Hepatocyte (in vitro differentiated cells): ENCODE results near the gene CERK. TPM values are rescaled to one million over a fixed set of nuclear protein-coding genes. Genes with fewer than 3 reads are reported as not detected.

Source experiments
- DNase-seq: peaks from one replicate; pipeline ENCODE4 v3.0.0-alpha.2; 2016; ENCODE audit warnings: low spot score
- H2AFZ ChIP-seq: fragments of 200-600 bp; sonication (generic); 2 replicates; pipeline ENCODE4 v1.6.0; 2016; ENCODE audit warnings: antibody characterized with exemption, mild to moderate bottlenecking
- H3K27ac ChIP-seq: fragments of 200-600 bp; sonication (generic); 2 replicates; pipeline ENCODE4 v1.5.1; 2016; ENCODE audit warnings: mild to moderate bottlenecking
- H3K27me3 ChIP-seq: fragments of 200-600 bp; sonication (generic); 2 replicates; pipeline ENCODE4 v1.6.1; 2016
- H3K36me3 ChIP-seq: fragments of 200-600 bp; sonication (generic); replicated peaks from 2 replicates; pipeline ENCODE4 v1.5.1; 2016; ENCODE audit warnings: low read depth; ENCODE audit not compliant: insufficient read depth
- H3K4me1 ChIP-seq: fragments of 200-600 bp; sonication (generic); 2 replicates; pipeline ENCODE4 v1.5.1; 2016; ENCODE audit warnings: mild to moderate bottlenecking, moderate library complexity; ENCODE audit not compliant: insufficient read depth
- H3K4me2 ChIP-seq: fragments of 200-600 bp; sonication (generic); 2 replicates; pipeline ENCODE4 v1.6.0; 2016
- H3K4me3 ChIP-seq: fragments of 200-600 bp; sonication (generic); 2 replicates; pipeline ENCODE4 v1.5.1; 2016; ENCODE audit warnings: mild to moderate bottlenecking
- H3K79me2 ChIP-seq: fragments of 200-600 bp; sonication (generic); 2 replicates; pipeline ENCODE4 v1.6.0; 2017; ENCODE audit warnings: mild to moderate bottlenecking
- H3K9me2 ChIP-seq: fragments of 200-600 bp; sonication (generic); replicated peaks from 2 replicates; pipeline ENCODE4 v1.6.0; 2017; ENCODE audit warnings: mild to moderate bottlenecking; ENCODE audit not compliant: insufficient read depth
- H3K9me3 ChIP-seq: fragments of 200-600 bp; sonication (generic); 2 replicates; pipeline ENCODE4 v1.5.1; 2016; ENCODE audit warnings: low read depth, mild to moderate bottlenecking
- H4K20me1 ChIP-seq: fragments of 200-600 bp; sonication (generic); 2 replicates; pipeline ENCODE4 v1.6.0; 2016; ENCODE audit warnings: mild to moderate bottlenecking; ENCODE audit not compliant: insufficient read depth, poor library complexity, severe bottlenecking
- CTCF ChIP-seq: fragments of 200-600 bp; sonication (generic); IDR thresholded peaks from 2 replicates; pipeline ENCODE4 v1.5.1; 2016; ENCODE audit warnings: antibody characterized with exemption, mild to moderate bottlenecking; ENCODE audit not compliant: poor library complexity
- EZH2 ChIP-seq: fragments of 200-600 bp; sonication (generic); IDR thresholded peaks from 2 replicates; pipeline ENCODE4 v1.6.1; 2016; ENCODE audit warnings: antibody characterized with exemption, mild to moderate bottlenecking, borderline replicate concordance
- EZH2phosphoT487 ChIP-seq: fragments of 200-600 bp; sonication (generic); IDR thresholded peaks from one replicate; pipeline ENCODE4 v1.6.1; 2018; ENCODE audit warnings: antibody characterized with exemption, mild to moderate bottlenecking, low read depth, moderate library complexity; ENCODE audit not compliant: unreplicated experiment, severe bottlenecking
- WGBS: methylation state at CpG from one replicate; pipeline ENCODE4 v1.1.6; 2016; ENCODE audit warnings: low lambda C conversion rate; ENCODE audit errors: missing lambda C conversion rate; 5-methylcytosine and 5-hydroxymethylcytosine counted together
- polyA plus RNA-seq: library from polyadenylated mRNA; unstranded; fragments of >200 nt; fragmentation: Nextera tagmentation; extraction: Ambion mirVana; gene quantifications from 2 replicates; pipeline ENCODE4 v1.2.1, GENCODE V29; 2016
- total RNA-seq: library from RNA; depleted of rRNA; stranded (reverse); fragments of >200 nt; gene quantifications from 2 replicates; pipeline ENCODE4 v1.2.3, GENCODE V29; 2014

Gene CERK
- total and polyA plus RNA-seq, 2 experiments from 2014 or later = 38.6 to 59.0 TPM

GRCh38 chr22:46639843-46640242 is 98.2 kb downstream of the CERK start:
- Histone ChIP-seq H3K4me2 (no peak overlapping the region), H3K4me1 (peaks cover 14% of the 10 kb centered on the region), H3K4me3 (no peak overlapping the region), H2AFZ (no peak overlapping the region), H3K9me3 (no peaks in the 10 kb centered on the region), H3K9me2 (no peaks in the 10 kb centered on the region), H4K20me1 (no peaks in the 10 kb centered on the region), H3K79me2 (peaks cover 12% of the 10 kb centered on the region), H3K27me3 (no peaks in the 10 kb centered on the region), H3K27ac (no peak overlapping the region), H3K36me3 (no peaks in the 10 kb centered on the region)
- WGBS = 91% methylated on average over 11 of the region's 11 CpGs
- TF ChIP-seq CTCF (no peak), EZH2phosphoT487 (no peak), EZH2 (no peak)
- no peak for DNase-seq

GRCh38 chr22:46638601-46639431 is 99.2 kb downstream of the CERK start:
- no peak overlapping the region for H3K4me3 ChIP-seq
- H3K79me2 ChIP-seq = peaks cover 7% of the 10 kb centered on the region
- H2AFZ ChIP-seq = no peak overlapping the region
- no peak overlapping the region for H3K4me2 ChIP-seq
- peak; percentile 86 for DNase-seq
- H3K27me3 ChIP-seq = no peaks in the 10 kb centered on the region
- peak overlapping the region; percentile 81 for H3K27ac ChIP-seq
- H3K4me1 ChIP-seq = peaks cover 22% of the 10 kb centered on the region
- H4K20me1 ChIP-seq = no peaks in the 10 kb centered on the region
- no peak for TF ChIP-seq EZH2phosphoT487
- TF ChIP-seq EZH2 = no peak
- H3K36me3 ChIP-seq = no peaks in the 10 kb centered on the region
- H3K9me3 ChIP-seq = no peaks in the 10 kb centered on the region
- no peaks in the 10 kb centered on the region for H3K9me2 ChIP-seq
- WGBS = 73% methylated on average over 18 of the region's 18 CpGs

- no peaks in the 10 kb centered on the region for H3K9me3 ChIP-seq
- peaks cover 22% of the 10 kb centered on the region for H3K4me1 ChIP-seq
- H3K4me3 ChIP-seq = no peak overlapping the region
- H3K79me2 ChIP-seq = no peaks in the 10 kb centered on the region
- WGBS = 83% methylated on average over 20 of the region's 21 CpGs
- H3K27ac ChIP-seq = peak overlapping the region; percentile 81
- H4K20me1 ChIP-seq = no peaks in the 10 kb centered on the region
- no peak for DNase-seq
- H3K27me3 ChIP-seq = no peaks in the 10 kb centered on the region
- no peaks in the 10 kb centered on the region for H3K9me2 ChIP-seq
- no peak for TF ChIP-seq CTCF
- no peak for TF ChIP-seq EZH2phosphoT487
- TF ChIP-seq EZH2 = no peak
- no peak overlapping the region for H2AFZ ChIP-seq
- H3K4me2 ChIP-seq = no peak overlapping the region
- no peaks in the 10 kb centered on the region for H3K36me3 ChIP-seq
These were observed 100.1 kb downstream of the CERK start for GRCh38 chr22:46637711-46638600.
